Spleen (tissue), 11 donors: Measurements from ENCODE around the gene RERE. TPM values are rescaled to one million over a fixed set of nuclear protein-coding genes. Genes with fewer than 3 reads are reported as not detected.

ENCODE experiments used
- DNase-seq: peaks from one replicate; pipeline ENCODE4 v3.0.0-alpha.2; 2020
- H3K27ac ChIP-seq, 8 donors: fragments of 200-600 bp; sonication (generic) in 7 of 8; 1 replicate in 4 of 8; 2 replicates in 4 of 8; pipeline versions ENCODE4 v1.5.0 to v1.8.0; 2016 to 2021; ENCODE audit warnings: inconsistent platforms in 4 of 8, mild to moderate bottlenecking in 4 of 8, moderate library complexity in 1 of 8
- H3K27me3 ChIP-seq, 7 donors: fragments of 200-600 bp; sonication (generic) in 6 of 7; replicated peaks in 1 of 7; 1 replicate in 4 of 7; 2 replicates in 3 of 7; pipeline versions ENCODE4 v1.5.0 to v1.8.0; 2016 to 2021; ENCODE audit warnings: inconsistent platforms in 3 of 7, mild to moderate bottlenecking in 1 of 7
- H3K36me3 ChIP-seq, 6 donors: fragments of 200-600 bp; sonication (generic) in 5 of 6; 1 replicate in 4 of 6; 2 replicates in 2 of 6; pipeline versions ENCODE4 v1.5.0 to v1.8.0; 2016 to 2021; ENCODE audit warnings: inconsistent platforms in 2 of 6
- H3K4me1 ChIP-seq, 6 donors: fragments of 200-600 bp; sonication (generic) in 5 of 6; 1 replicate in 3 of 6; 2 replicates in 3 of 6; pipeline versions ENCODE4 v1.5.0 to v1.8.0; 2016 to 2021; ENCODE audit warnings: inconsistent platforms in 3 of 6
- H3K4me3 ChIP-seq, 8 donors: fragments of 200-600 bp; sonication (generic) in 7 of 8; 1 replicate in 4 of 8; 2 replicates in 4 of 8; pipeline versions ENCODE4 v1.5.0 to v1.8.0; 2016 to 2021; ENCODE audit warnings: inconsistent platforms in 4 of 8, mild to moderate bottlenecking in 4 of 8, moderate library complexity in 2 of 8
- H3K9me3 ChIP-seq, 8 donors: fragments of 200-600 bp; sonication (generic) in 7 of 8; 1 replicate in 4 of 8; 2 replicates in 4 of 8; pipeline versions ENCODE4 v1.5.0 to v1.8.0; 2016 to 2021; ENCODE audit warnings: inconsistent platforms in 4 of 8
- POLR2A ChIP-seq, 3 donors: fragments of 450-650 bp; IDR thresholded peaks; one replicate each; pipeline ENCODE4 v1.5.1; 2017; ENCODE audit warnings: antibody characterized with exemption in 3 of 3, mild to moderate bottlenecking in 1 of 3
- POLR2AphosphoS5 ChIP-seq, 3 donors: sonication (generic); formaldehyde crosslinking; IDR thresholded peaks; one replicate each; pipeline ENCODE4 v1.5.1; 2017; ENCODE audit warnings: antibody characterized with exemption in 3 of 3
- WGBS, 5 donors: extraction: QIAGEN DNeasy Blood & Tissue Kit in 3 of 5; methylation state at CpG; one replicate each; pipeline versions ENCODE4 v1.1.5 to v1.1.7; 2013 to 2018; 5-methylcytosine and 5-hydroxymethylcytosine counted together
- intact Hi-C: fragments of 100-400 bp; cut with DNase I; formaldehyde crosslinking; loops from one replicate; pipeline ENCODE4 v1.15.0; 2023; ENCODE audit warnings: low total_unique reads
- polyA plus RNA-seq, 3 donors: library from polyadenylated mRNA; stranded (reverse); fragments of 200-250 nt; gene quantifications; one replicate each; pipeline ENCODE4 v1.2.1, GENCODE V29; 2013
- total RNA-seq, 7 donors: library from RNA; depleted of rRNA in 3 of 7; stranded (reverse); fragments of >200 nt in 3 of 7; fragmentation: NEBNext Ultra II Directional in 4 of 7; extraction: Animal tissue kit (Norgen Biotek cat#: 25700) in 4 of 7; gene quantifications; one replicate each; pipeline versions ENCODE4 v1.1.0 to v1.2.1, GENCODE V29; 2016 to 2021
- TF ChIP-seq, protein P1 (sequence below), 11 experiments: fragments of 200-600 bp in 7 of 11; fragments of 450-650 bp in 4 of 11; sonication (generic) in 4 of 11; IDR thresholded peaks in 8 of 11; conservative IDR thresholded peaks in 3 of 11; 1 replicate in 7 of 11; 2 replicates in 4 of 11; pipeline versions ENCODE4 v1.4.0 to v1.8.0; 2016 to 2021; ENCODE audit warnings: antibody characterized with exemption in 11 of 11, inconsistent platforms in 4 of 11, mild to moderate bottlenecking in 1 of 11
- donor health status: healthy with polysubstance abuse.
- donor health status: DM: no; HTN: no; CAD: no; lungs with moderate emphysema.
- donor health status: DM: no; HTN: no; CAD: no.
- donor health status: Bipolar disorder and iron deficiency.
- donor health status: healthy.
- donor health status: DM: no; HTN: no; CAD: no.
- donor health status: DM: yes; HTN: yes; CAD: no.

RERE gene
- total and polyA plus RNA-seq, 10 donors, result 10.3 to 149 (median 117) TPM

DNA sequence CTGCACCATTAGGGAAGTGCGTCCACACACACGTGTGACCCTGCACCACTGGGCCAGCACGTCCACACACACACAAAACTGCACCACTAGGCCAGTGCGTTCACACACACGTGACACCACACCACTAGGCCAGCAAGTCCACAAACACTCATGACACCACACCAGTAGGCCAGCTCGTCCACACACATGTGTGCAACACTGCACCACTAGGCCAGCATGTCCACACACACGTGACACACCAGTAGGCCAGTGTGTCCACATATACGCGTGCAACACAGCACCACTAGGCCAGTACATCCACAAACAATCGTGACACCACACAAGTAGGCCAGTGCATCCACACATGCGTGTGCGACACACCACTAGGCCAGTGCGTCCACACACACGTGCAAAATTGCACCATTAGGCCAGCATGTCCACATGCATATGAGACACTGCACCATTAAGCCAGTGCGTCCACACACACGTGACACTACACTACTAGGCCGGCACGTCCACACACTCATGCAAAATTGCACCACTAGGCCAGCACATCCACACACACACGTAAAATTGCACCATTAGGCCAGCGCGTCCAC lies 264.5 kb downstream of the RERE start:
- no peak overlapping the region for H3K27ac ChIP-seq
- H3K36me3 ChIP-seq, result peaks cover 0 to 30% (median 3%) of the 10 kb centered on the region in 6 donors
- no peak overlapping the region for H3K4me3 ChIP-seq
- H3K9me3 ChIP-seq, result no peaks in the 10 kb centered on the region
- intact Hi-C loops, result no loop called here
- 92 to 97% (median 94%) methylated on average over 19 to 21 of the region's 21 CpGs for WGBS, 5 donors
- no peak for DNase-seq
- no peaks in the 10 kb centered on the region for H3K27me3 ChIP-seq
- TF ChIP-seq, protein P1, sequence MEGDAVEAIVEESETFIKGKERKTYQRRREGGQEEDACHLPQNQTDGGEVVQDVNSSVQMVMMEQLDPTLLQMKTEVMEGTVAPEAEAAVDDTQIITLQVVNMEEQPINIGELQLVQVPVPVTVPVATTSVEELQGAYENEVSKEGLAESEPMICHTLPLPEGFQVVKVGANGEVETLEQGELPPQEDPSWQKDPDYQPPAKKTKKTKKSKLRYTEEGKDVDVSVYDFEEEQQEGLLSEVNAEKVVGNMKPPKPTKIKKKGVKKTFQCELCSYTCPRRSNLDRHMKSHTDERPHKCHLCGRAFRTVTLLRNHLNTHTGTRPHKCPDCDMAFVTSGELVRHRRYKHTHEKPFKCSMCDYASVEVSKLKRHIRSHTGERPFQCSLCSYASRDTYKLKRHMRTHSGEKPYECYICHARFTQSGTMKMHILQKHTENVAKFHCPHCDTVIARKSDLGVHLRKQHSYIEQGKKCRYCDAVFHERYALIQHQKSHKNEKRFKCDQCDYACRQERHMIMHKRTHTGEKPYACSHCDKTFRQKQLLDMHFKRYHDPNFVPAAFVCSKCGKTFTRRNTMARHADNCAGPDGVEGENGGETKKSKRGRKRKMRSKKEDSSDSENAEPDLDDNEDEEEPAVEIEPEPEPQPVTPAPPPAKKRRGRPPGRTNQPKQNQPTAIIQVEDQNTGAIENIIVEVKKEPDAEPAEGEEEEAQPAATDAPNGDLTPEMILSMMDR (IDR thresholded peaks at IDR 0.05 in 8 of 11, conservative IDR thresholded peaks at IDR 0.05 in 3 of 11), result no peak
- no peak for TF ChIP-seq POLR2A (IDR thresholded peaks at IDR 0.05)
- no peak for TF ChIP-seq POLR2AphosphoS5 (IDR thresholded peaks at IDR 0.05)
- peaks cover 6 to 33% (median 9%) of the 10 kb centered on the region in 6 donors for H3K4me1 ChIP-seq

DNA sequence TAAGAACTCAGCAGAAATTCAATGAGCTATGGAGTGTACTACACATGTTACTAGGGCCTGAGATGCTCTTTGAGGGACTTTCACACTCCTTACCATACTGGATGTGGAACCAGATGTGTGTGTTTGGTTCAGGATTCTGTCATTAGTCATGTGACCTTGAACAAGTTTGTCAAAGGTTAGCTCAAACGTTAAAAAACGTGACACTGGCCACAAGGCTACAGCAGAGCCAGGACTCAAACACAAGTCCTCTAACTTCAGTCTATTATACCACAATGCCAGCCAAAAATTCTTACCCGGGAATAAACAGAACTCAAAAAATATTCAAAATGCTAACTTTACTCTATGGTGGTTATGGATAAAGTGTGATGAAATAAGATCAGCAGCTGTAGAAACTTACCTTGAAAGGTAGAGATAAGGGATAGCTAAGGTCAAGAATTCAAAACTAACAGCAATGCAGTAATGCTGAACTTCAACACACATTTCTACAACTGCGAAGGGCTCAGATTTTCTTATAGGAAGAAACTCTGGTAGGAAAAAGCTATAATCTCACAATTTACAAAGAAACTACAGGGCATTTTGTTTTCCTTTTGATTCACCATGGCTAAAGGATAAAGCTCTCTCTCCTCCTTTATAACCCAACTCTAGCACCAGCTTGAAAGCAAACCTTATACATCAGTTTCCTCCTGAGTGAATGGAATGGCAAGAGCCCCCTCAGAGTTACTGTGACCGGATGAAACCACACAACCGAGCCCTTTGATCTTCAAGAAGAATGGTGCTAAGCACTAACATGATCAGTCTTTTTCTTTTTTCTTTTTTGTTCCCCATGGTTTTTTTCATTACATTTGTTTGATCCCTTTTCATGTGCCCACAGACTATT lies 265.6 kb downstream of the RERE start:
- peaks cover 0 to 30% (median 3%) of the 10 kb centered on the region in 6 donors for H3K36me3 ChIP-seq
- H3K4me1 ChIP-seq, result peaks cover 6 to 33% (median 9%) of the 10 kb centered on the region in 6 donors
- H3K27ac ChIP-seq, result no peak overlapping the region
- no peaks in the 10 kb centered on the region for H3K27me3 ChIP-seq
- no peak for DNase-seq
- TF ChIP-seq, protein P1 (IDR thresholded peaks at IDR 0.05 in 8 of 11, conservative IDR thresholded peaks at IDR 0.05 in 3 of 11), result no peak
- TF ChIP-seq POLR2A (IDR thresholded peaks at IDR 0.05) (no peak), POLR2AphosphoS5 (IDR thresholded peaks at IDR 0.05) (no peak)
- intact Hi-C loops, result no loop called here
- no peaks in the 10 kb centered on the region for H3K9me3 ChIP-seq
- no peak overlapping the region for H3K4me3 ChIP-seq
- 70 to 80% (median 73%) methylated on average over 6 of the region's 6 CpGs for WGBS, 5 donors

DNA sequence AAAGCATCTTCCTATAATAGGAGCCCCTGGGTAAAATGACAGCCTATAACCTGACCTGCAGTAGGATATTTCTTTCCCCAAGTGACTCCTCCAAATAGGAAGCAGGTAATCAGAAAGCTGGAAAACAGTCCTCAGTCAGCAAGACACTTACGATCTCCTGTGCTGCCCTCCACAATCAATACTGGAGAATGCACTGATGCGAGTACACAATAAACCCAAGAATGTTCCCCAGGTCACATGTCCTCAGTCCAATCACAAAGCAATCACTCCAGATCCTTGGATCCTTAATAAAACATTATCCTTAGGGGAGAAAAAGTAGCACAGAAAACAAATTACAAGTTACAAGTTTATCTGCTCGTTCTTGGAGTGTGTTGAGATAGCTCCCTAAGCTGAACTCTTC lies 266.4 kb downstream of the RERE start:
- DNase-seq, result no peak
- Histone ChIP-seq H3K9me3 (no peaks in the 10 kb centered on the region), H3K27ac (no peak overlapping the region), H3K4me1 (peaks cover 6 to 38% (median 9%) of the 10 kb centered on the region in 6 donors), H3K4me3 (no peak overlapping the region), H3K27me3 (no peaks in the 10 kb centered on the region), H3K36me3 (peaks cover 0 to 23% (median under 1%) of the 10 kb centered on the region in 6 donors)
- TF ChIP-seq POLR2A (IDR thresholded peaks at IDR 0.05) (no peak), POLR2AphosphoS5 (IDR thresholded peaks at IDR 0.05) (no peak)
- TF ChIP-seq, protein P1 (IDR thresholded peaks at IDR 0.05 in 8 of 11, conservative IDR thresholded peaks at IDR 0.05 in 3 of 11), result no peak
- WGBS, 5 donors, result 91 to 97% (median 94%) methylated on average over 3 of the region's 3 CpGs
- intact Hi-C loops, result no loop called here

DNA sequence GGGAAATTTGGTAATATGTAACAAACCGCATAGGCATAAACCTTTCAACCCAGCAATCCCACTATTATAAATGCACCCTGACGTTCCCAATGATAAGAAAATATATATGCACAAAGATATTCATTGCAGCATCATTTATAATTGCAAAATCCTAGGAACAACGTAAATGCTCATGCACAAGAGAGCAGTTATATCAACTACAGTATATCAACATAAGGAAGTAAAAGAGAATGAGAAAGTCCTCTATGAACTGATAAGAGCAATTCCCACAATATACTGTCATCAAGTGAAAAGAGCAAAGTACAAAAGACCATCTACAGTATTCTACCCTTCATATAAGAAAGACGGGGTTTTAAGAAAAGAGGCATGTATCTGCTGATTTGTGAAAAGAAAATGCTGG lies 269.6 kb downstream of the RERE start:
- Histone ChIP-seq H3K4me1 (peaks cover 0 to 17% (median 0%) of the 10 kb centered on the region in 6 donors), H3K27ac (no peak overlapping the region), H3K9me3 (peaks cover 0 to 9% (median 0%) of the 10 kb centered on the region in 8 donors), H3K27me3 (no peaks in the 10 kb centered on the region), H3K4me3 (no peak overlapping the region), H3K36me3 (peaks cover 0 to 29% (median 0%) of the 10 kb centered on the region in 6 donors)
- no peak for TF ChIP-seq POLR2A (IDR thresholded peaks at IDR 0.05)
- TF ChIP-seq POLR2AphosphoS5 (IDR thresholded peaks at IDR 0.05), result no peak
- TF ChIP-seq, protein P1 (IDR thresholded peaks at IDR 0.05 in 8 of 11, conservative IDR thresholded peaks at IDR 0.05 in 3 of 11), result no peak
- WGBS, 5 donors, result 62 to 93% (median 80%) methylated on average over 4 of the region's 4 CpGs
- intact Hi-C loops, result no loop called here
- DNase-seq, result no peak
